Dedifferentiated amniotic fluid mesenchymal stem cell (primary cell): ENCODE measurements around the gene CT45A6.
"Not testable (repeated sequence)": the region's sequence is repeated elsewhere in the genome, so short reads cannot be mapped to it uniquely, and the experiment has no call there.

Experiments used
- DNase-seq: peaks from one replicate; pipeline ENCODE4 v3.0.0-alpha.2; 2016; ENCODE audit errors: extremely low spot score

Gene CT45A6, protein sequence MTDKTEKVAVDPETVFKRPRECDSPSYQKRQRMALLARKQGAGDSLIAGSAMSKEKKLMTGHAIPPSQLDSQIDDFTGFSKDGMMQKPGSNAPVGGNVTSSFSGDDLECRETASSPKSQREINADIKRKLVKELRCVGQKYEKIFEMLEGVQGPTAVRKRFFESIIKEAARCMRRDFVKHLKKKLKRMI

DNA sequence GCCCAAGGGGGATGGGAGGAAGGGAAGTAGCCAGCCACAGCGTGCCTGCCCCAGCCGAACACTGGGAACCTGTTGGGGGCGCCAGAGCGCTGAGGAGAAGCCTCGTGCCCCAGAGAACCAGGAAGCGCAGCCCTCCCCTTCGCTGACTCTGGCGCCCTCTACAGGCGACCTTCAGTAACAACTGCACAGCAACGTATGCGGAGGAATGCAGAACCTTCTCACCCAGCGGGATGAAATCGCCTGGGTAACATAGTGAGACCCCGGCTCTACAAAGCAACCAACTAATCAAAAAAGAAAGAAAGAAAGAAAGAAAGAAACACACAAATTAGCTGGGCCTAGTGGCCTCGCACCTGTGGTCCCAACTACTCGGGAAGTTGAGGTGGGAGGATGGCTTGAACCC lies at the start of gene CT45A6:
Gene CT45A6, minus strand, starts transcription at position 101 of the 400 bp plus-strand sequence. CDS start 3,794 bp downstream, outside the sequence.
- DNase-seq = not testable (repeated sequence)

DNA sequence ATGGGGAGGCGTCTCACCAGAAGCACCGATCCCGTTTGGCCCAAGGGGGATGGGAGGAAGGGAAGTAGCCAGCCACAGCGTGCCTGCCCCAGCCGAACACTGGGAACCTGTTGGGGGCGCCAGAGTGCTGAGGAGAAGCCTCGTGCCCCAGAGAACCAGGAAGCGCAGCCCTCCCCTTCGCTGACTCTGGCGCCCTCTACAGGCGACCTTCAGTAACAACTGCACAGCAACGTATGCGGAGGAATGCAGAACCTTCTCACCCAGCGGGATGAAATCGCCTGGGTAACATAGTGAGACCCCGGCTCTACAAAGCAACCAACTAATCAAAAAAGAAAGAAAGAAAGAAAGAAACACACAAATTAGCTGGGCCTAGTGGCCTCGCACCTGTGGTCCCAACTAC lies 34.6 kb upstream of the CT45A6 start, which contains the start of gene CT45A7:
Gene CT45A7, minus strand, starts transcription at position 101 of the 400 bp plus-strand sequence. CDS start 3,747 bp downstream, outside the sequence.
- not testable (repeated sequence) for DNase-seq

DNA sequence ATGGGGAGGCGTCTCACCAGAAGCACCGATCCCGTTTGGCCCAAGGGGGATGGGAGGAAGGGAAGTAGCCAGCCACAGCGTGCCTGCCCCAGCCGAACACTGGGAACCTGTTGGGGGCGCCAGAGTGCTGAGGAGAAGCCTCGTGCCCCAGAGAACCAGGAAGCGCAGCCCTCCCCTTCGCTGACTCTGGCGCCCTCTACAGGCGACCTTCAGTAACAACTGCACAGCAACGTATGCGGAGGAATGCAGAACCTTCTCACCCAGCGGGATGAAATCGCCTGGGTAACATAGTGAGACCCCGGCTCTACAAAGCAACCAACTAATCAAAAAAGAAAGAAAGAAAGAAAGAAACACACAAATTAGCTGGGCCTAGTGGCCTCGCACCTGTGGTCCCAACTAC lies 17.3 kb upstream of the CT45A6 start, which contains the start of gene CT45A2:
Gene CT45A2, minus strand, starts transcription at position 101 of the 400 bp plus-strand sequence. CDS start 3,747 bp downstream, outside the sequence.
- not testable (repeated sequence) for DNase-seq

DNA sequence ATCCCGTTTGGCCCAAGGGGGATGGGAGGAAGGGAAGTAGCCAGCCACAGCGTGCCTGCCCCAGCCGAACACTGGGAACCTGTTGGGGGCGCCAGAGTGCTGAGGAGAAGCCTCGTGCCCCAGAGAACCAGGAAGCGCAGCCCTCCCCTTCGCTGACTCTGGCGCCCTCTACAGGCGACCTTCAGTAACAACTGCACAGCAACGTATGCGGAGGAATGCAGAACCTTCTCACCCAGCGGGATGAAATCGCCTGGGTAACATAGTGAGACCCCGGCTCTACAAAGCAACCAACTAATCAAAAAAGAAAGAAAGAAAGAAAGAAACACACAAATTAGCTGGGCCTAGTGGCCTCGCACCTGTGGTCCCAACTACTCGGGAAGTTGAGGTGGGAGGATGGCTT lies 17.2 kb downstream of the CT45A6 start, which contains the start of gene CT45A5:
Gene CT45A5, minus strand, starts transcription at position 101 of the 400 bp plus-strand sequence. CDS start 3,774 bp downstream, outside the sequence.
- DNase-seq = not testable (repeated sequence)

DNA sequence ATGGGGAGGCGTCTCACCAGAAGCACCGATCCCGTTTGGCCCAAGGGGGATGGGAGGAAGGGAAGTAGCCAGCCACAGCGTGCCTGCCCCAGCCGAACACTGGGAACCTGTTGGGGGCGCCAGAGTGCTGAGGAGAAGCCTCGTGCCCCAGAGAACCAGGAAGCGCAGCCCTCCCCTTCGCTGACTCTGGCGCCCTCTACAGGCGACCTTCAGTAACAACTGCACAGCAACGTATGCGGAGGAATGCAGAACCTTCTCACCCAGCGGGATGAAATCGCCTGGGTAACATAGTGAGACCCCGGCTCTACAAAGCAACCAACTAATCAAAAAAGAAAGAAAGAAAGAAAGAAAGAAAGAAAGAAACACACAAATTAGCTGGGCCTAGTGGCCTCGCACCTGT lies 34.5 kb downstream of the CT45A6 start, which contains the start of gene CT45A3:
Gene CT45A3, minus strand, starts transcription at position 101 of the 400 bp plus-strand sequence. CDS start 3,747 bp downstream, outside the sequence.
- DNase-seq = not testable (repeated sequence)

DNA sequence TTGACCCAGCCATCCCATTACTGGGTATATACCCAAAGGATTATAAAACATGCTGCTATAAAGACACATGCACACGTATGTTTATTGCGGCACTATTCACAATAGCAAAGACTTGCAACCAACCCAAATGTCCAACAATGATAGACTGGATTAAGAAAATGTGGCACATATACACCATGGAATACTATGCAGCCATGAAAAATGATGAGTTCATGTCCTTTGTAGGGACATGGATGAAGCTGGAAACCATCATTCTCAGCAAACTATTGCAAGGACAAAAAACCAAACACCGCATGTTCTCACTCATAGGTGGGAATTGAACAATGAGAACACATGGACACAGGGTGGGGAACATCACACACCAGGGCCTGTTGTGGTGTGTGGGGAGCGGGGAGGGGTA lies 57.8 kb downstream of the CT45A6 start:
- DNase-seq = not testable (repeated sequence)
